ENCODE measurements around the gene B3GALT6.

DNA sequence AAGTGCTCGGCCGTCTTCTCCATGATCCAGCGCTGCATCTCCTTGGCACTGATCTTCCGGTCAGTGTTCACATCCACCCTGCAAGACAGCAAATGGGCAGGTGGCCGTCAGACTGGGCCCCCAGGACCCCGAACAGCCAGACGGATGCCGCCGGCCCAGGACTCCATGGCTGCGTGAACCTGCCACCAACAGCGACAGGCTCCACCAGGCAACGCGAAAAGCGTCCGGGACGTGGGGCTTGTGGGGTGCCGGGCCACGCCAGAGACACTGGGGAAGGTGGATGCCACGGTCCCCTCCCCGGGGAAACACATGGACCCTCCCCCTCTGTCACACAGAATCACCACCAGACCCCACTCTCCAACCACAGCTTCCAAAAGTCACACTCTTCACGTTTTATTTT, 8.1 kb upstream of the B3GALT6 start:
- TF ChIP-seq POLR2A (IDR thresholded peaks at IDR 0.05; ENCODE audit: low read depth, low read length) (no peak), POLR2AphosphoS5 (IDR thresholded peaks at IDR 0.05; ENCODE audit: low read depth, low read length) (no peak), SPI1 (IDR thresholded peaks at IDR 0.05; ENCODE audit: low read depth, low read length) (no peak), TAF1 (IDR thresholded peaks at IDR 0.05; ENCODE audit: low read depth, low read length) (no peak), POU2F2 (IDR thresholded peaks at IDR 0.05; ENCODE audit: low read depth, low read length) (no peak), PAX5 (IDR thresholded peaks at IDR 0.05; ENCODE audit: insufficient read depth, low read length, severe bottlenecking) (no peak)

Measured in GM12891 (cell line).